MCF 10A (cell line): ENCODE data around the gene EEF1AKMT3. TPM values are rescaled to one million over a fixed set of nuclear protein-coding genes. Genes with fewer than 3 reads are reported as not detected.

ENCODE experiments used
- BruUV-seq: library from RNA; stranded (reverse); fragments of 400-500 nt; replicated peaks from 2 replicates; lab custom pipeline; 2021; lab: Mats Ljungman, UMichigan
- CTCF ChIA-PET: fragments of 300-600 bp; sonication (Branson Sonifier 250); formaldehyde crosslinking; extraction: SDS; loops from one replicate; lab custom pipeline; 2021; ENCODE audit warnings: antibody characterized with exemption, inconsistent platforms; lab: Yijun Ruan, JAX
- POLR2A ChIA-PET: fragments of 300-600, 350-650 bp; sonication (Branson Sonifier 250); formaldehyde crosslinking; extraction: SDS; loops from one replicate; lab custom pipeline; 2020; ENCODE audit warnings: antibody characterized with exemption, inconsistent platforms; lab: Yijun Ruan, JAX
- DNase-seq: peaks from one replicate; pipeline ENCODE4 v3.0.0-alpha.2; 2018; ENCODE audit not compliant: unreplicated experiment
- H3K27ac Mint-ChIP-seq: one replicate; pipeline ENCODE4 v1.8.0; 2022; ENCODE audit warnings: mild to moderate bottlenecking, low read depth, mixed read lengths; ENCODE audit not compliant: unreplicated experiment
- H3K27me3 Mint-ChIP-seq: one replicate; pipeline ENCODE4 v1.8.0; 2022; ENCODE audit warnings: mixed read lengths; ENCODE audit not compliant: insufficient read depth, unreplicated experiment
- H3K36me3 Mint-ChIP-seq: one replicate; pipeline ENCODE4 v1.8.0; 2022; ENCODE audit warnings: mild to moderate bottlenecking, moderate library complexity, mixed read lengths; ENCODE audit not compliant: insufficient read depth, unreplicated experiment
- H3K4me1 Mint-ChIP-seq: one replicate; pipeline ENCODE4 v1.8.0; 2022; ENCODE audit warnings: mixed read lengths; ENCODE audit not compliant: insufficient read depth, unreplicated experiment
- H3K4me3 Mint-ChIP-seq: one replicate; pipeline ENCODE4 v1.8.0; 2022; ENCODE audit warnings: mild to moderate bottlenecking, moderate library complexity, mixed read lengths; ENCODE audit not compliant: unreplicated experiment
- H3K9me3 Mint-ChIP-seq: one replicate; pipeline ENCODE4 v1.8.0; 2022; ENCODE audit warnings: mixed read lengths; ENCODE audit not compliant: unreplicated experiment
- intact Hi-C: fragments of 100-400 bp; cut with micrococcal nuclease; formaldehyde crosslinking; loops from 2 replicates; pipeline ENCODE4 v1.14.1; 2022
- total RNA-seq: library from RNA; stranded (reverse); gene quantifications from 2 replicates; pipeline ENCODE4 v1.2.3, GENCODE V29; 2022
- TF ChIP-seq, protein P1 (sequence below): fragments of 200-600 bp; IDR thresholded peaks from one replicate; pipeline ENCODE4 v1.8.0; 2022; ENCODE audit warnings: antibody characterized with exemption, mild to moderate bottlenecking; ENCODE audit not compliant: unreplicated experiment

Gene EEF1AKMT3
- total RNA-seq, 1 experiment from 2014 or later = 8.1 TPM

- Mint-ChIP-seq H3K27me3 (no peaks in the 10 kb centered on the region), H3K27ac (peak overlapping the region; percentile 89), H3K9me3 (no peaks in the 10 kb centered on the region), H3K4me3 (peak overlapping the region; percentile 89), H3K36me3 (peaks cover 18% of the 10 kb centered on the region), H3K4me1 (peaks cover 25% of the 10 kb centered on the region)
- peak; percentile 73 for DNase-seq
- TF ChIP-seq, protein P1, sequence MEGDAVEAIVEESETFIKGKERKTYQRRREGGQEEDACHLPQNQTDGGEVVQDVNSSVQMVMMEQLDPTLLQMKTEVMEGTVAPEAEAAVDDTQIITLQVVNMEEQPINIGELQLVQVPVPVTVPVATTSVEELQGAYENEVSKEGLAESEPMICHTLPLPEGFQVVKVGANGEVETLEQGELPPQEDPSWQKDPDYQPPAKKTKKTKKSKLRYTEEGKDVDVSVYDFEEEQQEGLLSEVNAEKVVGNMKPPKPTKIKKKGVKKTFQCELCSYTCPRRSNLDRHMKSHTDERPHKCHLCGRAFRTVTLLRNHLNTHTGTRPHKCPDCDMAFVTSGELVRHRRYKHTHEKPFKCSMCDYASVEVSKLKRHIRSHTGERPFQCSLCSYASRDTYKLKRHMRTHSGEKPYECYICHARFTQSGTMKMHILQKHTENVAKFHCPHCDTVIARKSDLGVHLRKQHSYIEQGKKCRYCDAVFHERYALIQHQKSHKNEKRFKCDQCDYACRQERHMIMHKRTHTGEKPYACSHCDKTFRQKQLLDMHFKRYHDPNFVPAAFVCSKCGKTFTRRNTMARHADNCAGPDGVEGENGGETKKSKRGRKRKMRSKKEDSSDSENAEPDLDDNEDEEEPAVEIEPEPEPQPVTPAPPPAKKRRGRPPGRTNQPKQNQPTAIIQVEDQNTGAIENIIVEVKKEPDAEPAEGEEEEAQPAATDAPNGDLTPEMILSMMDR = peak; percentile 35
- CTCF ChIA-PET = interaction anchor here (0.8 to 2.9 kb wide), 7 partner anchors 11 to 121 kb away, joined by 3 to 11 read pairs (median 5); partner anchors contain the start of genes CDK4 and TSFM
- intact Hi-C loops = no loop called here
- POLR2A ChIA-PET = interaction anchor here (0.6 to 2.5 kb wide), 12 partner anchors 9 to 674 kb away, joined by 3 to 26 read pairs (median 3); partner anchors contain the start of genes CDK4, MARCHF9 and TSPAN31
- BruUV-seq = TSS peak; percentile 30
Measured at GRCh38 chr12:57765003-57765697, 7.3 kb upstream of the EEF1AKMT3 start.

DNA sequence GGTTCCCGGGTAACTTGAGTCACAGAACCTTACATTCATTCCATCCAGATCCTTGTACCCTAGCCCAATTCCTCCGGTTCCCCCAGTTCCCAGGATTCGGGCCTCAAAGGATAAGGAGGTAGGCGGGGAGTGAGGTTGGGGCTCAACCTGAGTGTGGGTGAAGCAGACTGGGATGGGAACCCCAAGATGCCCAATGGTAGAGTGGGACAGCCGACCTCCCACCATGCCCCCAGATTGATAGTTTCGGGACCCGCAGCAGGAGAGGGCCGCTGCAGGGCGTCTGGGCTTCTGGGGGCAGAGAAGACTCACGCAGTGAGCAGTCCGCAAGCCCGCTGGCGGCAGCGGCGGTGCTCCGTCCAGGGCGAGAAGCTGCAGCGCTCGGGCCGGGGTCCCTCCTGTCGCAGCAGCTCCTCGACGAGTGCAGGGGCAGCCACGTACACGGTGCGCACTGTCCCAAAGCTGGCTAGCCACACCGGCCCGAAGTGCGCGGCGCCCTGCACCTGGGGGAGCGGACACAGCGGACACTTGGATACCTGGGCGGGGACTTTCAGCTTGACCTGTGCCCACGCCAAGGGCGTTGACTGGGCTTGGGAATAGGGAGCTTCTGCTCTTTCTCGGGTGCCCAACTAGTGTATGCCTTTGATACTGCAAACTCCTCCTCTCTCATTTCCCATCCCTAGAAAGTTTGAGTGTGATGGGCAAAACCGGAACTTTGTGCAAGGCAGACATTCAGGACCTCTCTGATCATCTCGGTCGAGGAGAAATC is 6.5 kb upstream of the EEF1AKMT3 start:
- H3K4me1 Mint-ChIP-seq = peaks cover 31% of the 10 kb centered on the region
- ChIA-PET CTCF (interaction anchor here (0.8 to 2.9 kb wide), 8 partner anchors 9 to 40 kb away, joined by 3 to 12 read pairs (median 4); partner anchors contain the start of gene TSFM), POLR2A (interaction anchor here (0.5 to 2.5 kb wide), 18 partner anchors 8 to 136 kb away, joined by 3 to 26 read pairs (median 4); partner anchors contain the start of genes CDK4, CTDSP2, MARCHF9 and TSFM)
- H3K27ac Mint-ChIP-seq = peak overlapping the region; percentile 89
- BruUV-seq = no TSS peak
- TF ChIP-seq, protein P1 = no peak
- H3K27me3 Mint-ChIP-seq = no peaks in the 10 kb centered on the region
- no peaks in the 10 kb centered on the region for H3K9me3 Mint-ChIP-seq
- H3K36me3 Mint-ChIP-seq = peaks cover 18% of the 10 kb centered on the region
- peak overlapping the region; percentile 89 for H3K4me3 Mint-ChIP-seq
- intact Hi-C loops = no loop called here
- peak; percentile 68 for DNase-seq

DNA sequence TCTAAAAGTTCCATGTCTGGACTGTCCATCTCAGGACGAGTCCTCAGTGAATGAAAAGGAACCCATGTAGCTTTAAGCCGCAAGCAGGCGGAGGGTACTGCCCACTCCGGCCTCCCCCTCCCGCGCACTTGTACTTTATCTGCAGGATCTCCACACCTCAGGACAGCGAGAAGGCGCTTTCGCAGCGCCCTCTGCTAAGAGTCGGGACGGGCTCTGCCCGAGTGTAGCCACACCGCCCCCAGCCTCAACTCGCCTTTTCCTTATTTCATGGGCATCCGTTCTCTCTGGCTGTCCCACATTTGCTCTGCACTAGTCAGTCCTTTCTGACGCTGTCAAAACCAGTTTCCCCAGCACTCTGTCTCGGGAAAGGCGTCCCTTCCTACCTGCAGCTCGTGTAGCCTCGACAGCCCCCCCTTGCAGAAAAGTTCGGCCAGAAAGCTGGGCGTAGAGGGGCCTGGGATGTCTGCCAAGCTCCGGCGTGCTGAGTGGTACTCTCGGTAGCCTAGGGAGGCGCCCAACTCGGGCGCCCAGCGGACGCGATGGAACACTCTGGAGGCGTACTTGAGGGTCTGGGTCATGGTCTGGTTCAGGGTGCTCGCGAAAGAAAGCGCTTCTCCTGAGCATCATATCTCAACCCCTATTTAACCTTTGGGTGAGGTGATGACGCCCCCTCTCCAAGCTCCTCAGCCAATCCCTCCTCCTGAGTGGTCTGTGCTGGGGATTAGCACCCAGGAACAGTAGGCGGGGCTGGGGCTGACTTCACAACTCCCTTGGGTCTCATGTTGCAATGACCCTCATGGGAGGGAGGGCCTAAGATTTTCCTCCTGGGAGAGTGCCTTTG is 5.7 kb upstream of the EEF1AKMT3 start, which contains the start of gene CYP27B1:
CYP27B1 (minus strand) TSS at position 615 of the 841 bp plus-strand sequence; CDS start at position 578, 37 bp downstream.
- H3K4me1 Mint-ChIP-seq = peaks cover 39% of the 10 kb centered on the region
- peak; percentile 92 for DNase-seq
- peak within 1 kb of the TSS; percentile 89 for H3K27ac Mint-ChIP-seq
- no TSS peak for BruUV-seq
- POLR2A ChIA-PET = interaction anchor here (0.7 to 2.5 kb wide), 18 partner anchors 8 to 243 kb away, joined by 3 to 26 read pairs (median 5); partner anchors contain the start of genes CDK4, CTDSP2, MARCHF9 and MBD6
- CTCF ChIA-PET = interaction anchor here (0.6 to 2.9 kb wide), 11 partner anchors 10 to 221 kb away, joined by 3 to 12 read pairs (median 4); partner anchors contain the start of gene TSFM
- intact Hi-C loops = no loop called here
- TF ChIP-seq, protein P1 = no peak
- no peaks in the 10 kb centered on the region for H3K9me3 Mint-ChIP-seq
- peak within 1 kb of the TSS; percentile 89 for H3K4me3 Mint-ChIP-seq
- H3K36me3 Mint-ChIP-seq = peaks cover 18% of the 10 kb centered on the region
- no peaks in the 10 kb centered on the region for H3K27me3 Mint-ChIP-seq
